ENCODE measurements around the gene ARRB1.

DNA sequence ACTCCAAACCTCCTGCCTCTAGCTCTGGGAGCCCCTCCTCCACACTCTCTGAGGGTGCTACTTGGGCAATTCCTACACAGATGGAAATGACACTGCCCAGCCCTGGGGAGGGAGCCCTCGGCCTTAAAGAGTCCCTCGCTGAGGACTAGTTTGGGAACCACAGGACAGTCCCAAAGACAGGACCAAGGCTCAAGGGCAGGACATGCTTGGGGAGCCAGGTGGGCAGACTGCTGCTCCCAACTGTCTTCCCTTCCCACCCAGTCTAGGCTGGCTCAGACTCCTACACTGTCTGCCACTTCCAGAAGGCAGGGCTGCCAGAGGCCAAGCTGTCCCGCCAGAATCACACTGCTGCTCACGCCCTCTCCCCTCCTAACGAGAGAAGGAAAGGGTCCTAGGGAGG lies 9.8 kb downstream of the ARRB1 start:
- TF ChIP-seq, protein P1, sequence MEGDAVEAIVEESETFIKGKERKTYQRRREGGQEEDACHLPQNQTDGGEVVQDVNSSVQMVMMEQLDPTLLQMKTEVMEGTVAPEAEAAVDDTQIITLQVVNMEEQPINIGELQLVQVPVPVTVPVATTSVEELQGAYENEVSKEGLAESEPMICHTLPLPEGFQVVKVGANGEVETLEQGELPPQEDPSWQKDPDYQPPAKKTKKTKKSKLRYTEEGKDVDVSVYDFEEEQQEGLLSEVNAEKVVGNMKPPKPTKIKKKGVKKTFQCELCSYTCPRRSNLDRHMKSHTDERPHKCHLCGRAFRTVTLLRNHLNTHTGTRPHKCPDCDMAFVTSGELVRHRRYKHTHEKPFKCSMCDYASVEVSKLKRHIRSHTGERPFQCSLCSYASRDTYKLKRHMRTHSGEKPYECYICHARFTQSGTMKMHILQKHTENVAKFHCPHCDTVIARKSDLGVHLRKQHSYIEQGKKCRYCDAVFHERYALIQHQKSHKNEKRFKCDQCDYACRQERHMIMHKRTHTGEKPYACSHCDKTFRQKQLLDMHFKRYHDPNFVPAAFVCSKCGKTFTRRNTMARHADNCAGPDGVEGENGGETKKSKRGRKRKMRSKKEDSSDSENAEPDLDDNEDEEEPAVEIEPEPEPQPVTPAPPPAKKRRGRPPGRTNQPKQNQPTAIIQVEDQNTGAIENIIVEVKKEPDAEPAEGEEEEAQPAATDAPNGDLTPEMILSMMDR (IDR thresholded peaks at IDR 0.05) = no peak
- TF ChIP-seq SMAD3 (CRISPR knock-in tag; IDR thresholded peaks at IDR 0.05; ENCODE audit: borderline replicate concordance) = no peak
- TF ChIP-seq TP53 (CRISPR knock-in tag; IDR thresholded peaks at IDR 0.05) = no peak
- TF ChIP-seq ZNF138 (CRISPR knock-in tag; conservative IDR thresholded peaks at IDR 0.05) = no peak
- no peak for TF ChIP-seq JUN (CRISPR knock-in tag; IDR thresholded peaks at IDR 0.05)
- TF ChIP-seq, protein P2, sequence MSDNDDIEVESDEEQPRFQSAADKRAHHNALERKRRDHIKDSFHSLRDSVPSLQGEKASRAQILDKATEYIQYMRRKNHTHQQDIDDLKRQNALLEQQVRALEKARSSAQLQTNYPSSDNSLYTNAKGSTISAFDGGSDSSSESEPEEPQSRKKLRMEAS (CRISPR knock-in tag; IDR thresholded peaks at IDR 0.05) = no peak
- TF ChIP-seq, protein P3, sequence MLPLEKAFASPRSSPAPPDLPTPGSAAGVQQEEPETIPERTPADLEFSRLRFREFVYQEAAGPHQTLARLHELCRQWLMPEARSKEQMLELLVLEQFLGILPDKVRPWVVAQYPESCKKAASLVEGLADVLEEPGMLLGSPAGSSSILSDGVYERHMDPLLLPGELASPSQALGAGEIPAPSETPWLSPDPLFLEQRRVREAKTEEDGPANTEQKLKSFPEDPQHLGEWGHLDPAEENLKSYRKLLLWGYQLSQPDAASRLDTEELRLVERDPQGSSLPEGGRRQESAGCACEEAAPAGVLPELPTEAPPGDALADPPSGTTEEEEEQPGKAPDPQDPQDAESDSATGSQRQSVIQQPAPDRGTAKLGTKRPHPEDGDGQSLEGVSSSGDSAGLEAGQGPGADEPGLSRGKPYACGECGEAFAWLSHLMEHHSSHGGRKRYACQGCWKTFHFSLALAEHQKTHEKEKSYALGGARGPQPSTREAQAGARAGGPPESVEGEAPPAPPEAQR (CRISPR knock-in tag; IDR thresholded peaks at IDR 0.05) = no peak
- TF ChIP-seq, protein P4, sequence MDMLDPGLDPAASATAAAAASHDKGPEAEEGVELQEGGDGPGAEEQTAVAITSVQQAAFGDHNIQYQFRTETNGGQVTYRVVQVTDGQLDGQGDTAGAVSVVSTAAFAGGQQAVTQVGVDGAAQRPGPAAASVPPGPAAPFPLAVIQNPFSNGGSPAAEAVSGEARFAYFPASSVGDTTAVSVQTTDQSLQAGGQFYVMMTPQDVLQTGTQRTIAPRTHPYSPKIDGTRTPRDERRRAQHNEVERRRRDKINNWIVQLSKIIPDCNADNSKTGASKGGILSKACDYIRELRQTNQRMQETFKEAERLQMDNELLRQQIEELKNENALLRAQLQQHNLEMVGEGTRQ (CRISPR knock-in tag; IDR thresholded peaks at IDR 0.05) = no peak
- TF ChIP-seq SP1 (CRISPR knock-in tag; conservative IDR thresholded peaks at IDR 0.05) = no peak
- TF ChIP-seq ZNF121 (CRISPR knock-in tag; IDR thresholded peaks at IDR 0.05) = no peak
- TF ChIP-seq, protein P5, sequence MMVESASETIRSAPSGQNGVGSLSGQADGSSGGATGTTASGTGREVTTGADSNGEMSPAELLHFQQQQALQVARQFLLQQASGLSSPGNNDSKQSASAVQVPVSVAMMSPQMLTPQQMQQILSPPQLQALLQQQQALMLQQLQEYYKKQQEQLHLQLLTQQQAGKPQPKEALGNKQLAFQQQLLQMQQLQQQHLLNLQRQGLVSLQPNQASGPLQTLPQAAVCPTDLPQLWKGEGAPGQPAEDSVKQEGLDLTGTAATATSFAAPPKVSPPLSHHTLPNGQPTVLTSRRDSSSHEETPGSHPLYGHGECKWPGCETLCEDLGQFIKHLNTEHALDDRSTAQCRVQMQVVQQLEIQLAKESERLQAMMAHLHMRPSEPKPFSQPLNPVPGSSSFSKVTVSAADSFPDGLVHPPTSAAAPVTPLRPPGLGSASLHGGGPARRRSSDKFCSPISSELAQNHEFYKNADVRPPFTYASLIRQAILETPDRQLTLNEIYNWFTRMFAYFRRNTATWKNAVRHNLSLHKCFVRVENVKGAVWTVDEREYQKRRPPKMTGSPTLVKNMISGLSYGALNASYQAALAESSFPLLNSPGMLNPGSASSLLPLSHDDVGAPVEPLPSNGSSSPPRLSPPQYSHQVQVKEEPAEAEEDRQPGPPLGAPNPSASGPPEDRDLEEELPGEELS (CRISPR knock-in tag; IDR thresholded peaks at IDR 0.05) = no peak
